ENCODE measurements around the gene NR4A1. TPM values are rescaled to one million over a fixed set of nuclear protein-coding genes. Genes with fewer than 3 reads are reported as not detected.

The NR4A1 gene
- total and polyA plus RNA-seq, 9 of the 15 experiments (the other 6 are each of a cell fraction or from before 2014, with no cell fraction given): 0.07 to 4.7 (median 1.9) TPM; not detected in 1

- TF ChIP-seq RERE (CRISPR knock-in tag; IDR thresholded peaks at IDR 0.05; ENCODE audit: borderline replicate concordance) (no peak), ZNF133 (CRISPR knock-in tag; IDR thresholded peaks at IDR 0.05) (no peak), ZNF311 (CRISPR knock-in tag; IDR thresholded peaks at IDR 0.05) (no peak), POLR2AphosphoS2 (IDR thresholded peaks at IDR 0.05; ENCODE audit: low read length) (no peak), YBX1 (IDR thresholded peaks at IDR 0.05) (no peak), ZNF431 (CRISPR knock-in tag; IDR thresholded peaks at IDR 0.05) (no peak), ZNF174 (CRISPR knock-in tag; IDR thresholded peaks at IDR 0.05) (no peak)
Observed at GRCh38 chr12:52018433-52019112, 32.7 kb upstream of the NR4A1 start (continued).

Data from K562 (cell line).